ENCODE measurements around the gene ALKBH6.
"Not testable (repeated sequence)": the region's sequence is repeated elsewhere in the genome, so short reads cannot be mapped to it uniquely, and the experiment has no call there.

Gene ALKBH6

GRCh38 chr19:35993923-35994598, 20.0 kb downstream of the ALKBH6 start:
- no peak for DNase-seq (ENCODE audit: low read depth in 2 of 3, low spot score in 1 of 3)

- no peak for DNase-seq (ENCODE audit: low read depth in 2 of 3, low spot score in 1 of 3)
Measured at GRCh38 chr19:35992907-35993765, 20.9 kb downstream of the ALKBH6 start.

- no peak for DNase-seq (ENCODE audit: low read depth in 2 of 3, low spot score in 1 of 3)
Measured at GRCh38 chr19:35991731-35992450, 22.1 kb downstream of the ALKBH6 start.

- DNase-seq (ENCODE audit: low read depth in 2 of 3, low spot score in 1 of 3) = no peak
Measured at GRCh38 chr19:35990771-35991730, 23.0 kb downstream of the ALKBH6 start.

DNA sequence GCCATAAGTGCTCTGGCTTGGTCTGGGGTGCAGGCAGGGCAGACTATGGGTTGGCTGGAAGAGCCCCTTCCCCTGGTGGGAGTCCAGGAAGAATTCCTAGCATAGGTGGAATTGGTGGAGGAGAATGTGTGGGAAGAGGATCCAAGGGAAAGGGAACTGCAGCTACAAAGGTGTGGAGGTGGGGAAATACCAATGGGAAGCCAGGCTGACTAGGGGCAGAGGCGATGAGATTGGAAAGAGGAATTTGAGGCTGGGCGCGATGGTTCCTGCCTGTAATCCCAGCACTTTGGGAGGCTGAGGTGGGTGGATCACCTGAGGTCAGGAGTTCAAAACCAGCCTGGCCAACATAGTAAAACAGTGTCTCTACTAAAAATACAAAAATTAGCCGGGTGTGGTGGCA, 23.9 kb downstream of the ALKBH6 start:
- no peak for DNase-seq (ENCODE audit: low read depth in 2 of 3, low spot score in 1 of 3)

DNA sequence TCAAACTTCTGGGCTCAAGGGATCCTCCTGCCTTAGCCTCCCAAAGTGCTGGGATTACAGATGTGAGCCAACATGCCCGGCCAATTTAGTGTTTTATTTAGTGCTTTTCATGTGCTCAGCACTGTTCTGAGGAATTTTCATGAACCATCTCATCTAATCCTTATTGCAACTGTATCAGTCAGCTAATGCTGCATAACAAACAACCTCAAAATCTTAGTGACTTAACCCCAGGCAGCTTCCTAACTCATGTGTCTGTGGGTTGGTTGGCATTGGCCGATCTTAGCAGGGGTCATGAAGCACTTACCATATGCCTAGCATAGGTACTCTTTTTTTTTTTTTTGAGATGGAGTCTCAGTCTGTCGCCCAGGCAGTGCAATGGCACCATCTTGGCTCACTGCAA, 25.2 kb downstream of the ALKBH6 start:
- DNase-seq (ENCODE audit: low read depth in 2 of 3, low spot score in 1 of 3) = no peak

DNA sequence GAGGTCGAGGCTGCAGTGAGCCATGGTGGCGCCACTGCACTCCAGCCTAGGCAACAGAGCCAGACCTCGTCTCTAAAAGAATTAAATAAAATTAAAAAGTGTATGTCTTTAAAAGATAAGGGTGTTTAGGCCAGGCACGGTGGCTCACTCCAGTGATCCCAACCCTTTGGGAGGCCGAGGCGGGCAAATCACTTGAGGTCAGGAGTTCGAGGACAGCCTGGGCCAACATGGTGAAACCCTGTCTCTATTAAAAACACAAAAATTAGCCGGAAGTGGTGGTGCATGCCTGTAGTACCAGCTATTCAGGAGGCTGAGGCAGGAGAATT, 26.5 kb downstream of the ALKBH6 start:
- DNase-seq (ENCODE audit: low read depth in 2 of 3, low spot score in 1 of 3) = no peak

DNA sequence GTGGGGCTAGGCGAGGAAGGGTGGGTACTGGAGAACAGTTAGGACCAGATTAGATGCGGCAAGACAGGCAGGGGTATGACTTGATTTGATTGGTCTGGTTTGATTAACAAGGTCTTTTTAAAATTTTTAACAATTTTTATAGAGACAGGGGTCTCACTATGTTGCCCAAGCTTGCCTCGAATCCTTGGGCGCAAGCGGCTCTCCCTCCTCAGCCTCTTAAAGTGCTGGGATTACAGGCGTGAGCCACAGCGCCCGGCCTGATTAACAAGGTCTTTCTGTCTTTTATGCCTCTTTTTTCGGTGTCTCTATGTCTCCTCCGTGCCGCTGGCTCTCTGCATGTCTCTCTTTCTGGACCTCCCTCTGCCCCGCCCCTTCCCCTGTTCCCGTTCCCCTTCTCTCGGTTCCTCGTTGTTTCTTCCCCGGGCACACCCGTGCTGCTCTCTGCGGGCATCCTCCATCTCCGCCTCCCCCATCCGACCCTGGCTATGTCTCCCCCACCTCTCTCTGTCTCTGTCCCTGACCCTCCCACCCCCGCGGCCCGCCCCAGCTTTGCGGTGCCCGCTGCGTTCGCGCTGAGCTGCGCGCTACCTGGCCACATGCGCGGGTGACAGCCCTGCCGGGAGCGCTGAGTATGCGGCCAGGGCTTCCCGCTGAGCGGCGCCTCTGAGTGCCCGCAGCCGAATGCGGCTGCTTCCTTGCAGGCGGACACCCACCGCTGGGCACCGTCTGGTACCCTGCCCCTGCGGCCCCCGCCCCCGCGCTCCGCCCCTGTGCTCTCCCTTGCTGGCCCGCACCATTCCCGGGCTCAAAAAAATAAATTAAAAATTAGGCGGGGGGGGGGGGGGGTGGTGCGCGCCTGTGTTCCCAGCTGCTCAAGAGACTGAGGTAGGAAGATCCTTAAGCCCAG, 27.1 kb downstream of the ALKBH6 start:
- no peak for DNase-seq (ENCODE audit: low read depth in 2 of 3, low spot score in 1 of 3)

- DNase-seq (ENCODE audit: low read depth in 2 of 3, low spot score in 1 of 3) = no peak
Measured at GRCh38 chr19:35986111-35986510, 27.9 kb downstream of the ALKBH6 start.

DNA sequence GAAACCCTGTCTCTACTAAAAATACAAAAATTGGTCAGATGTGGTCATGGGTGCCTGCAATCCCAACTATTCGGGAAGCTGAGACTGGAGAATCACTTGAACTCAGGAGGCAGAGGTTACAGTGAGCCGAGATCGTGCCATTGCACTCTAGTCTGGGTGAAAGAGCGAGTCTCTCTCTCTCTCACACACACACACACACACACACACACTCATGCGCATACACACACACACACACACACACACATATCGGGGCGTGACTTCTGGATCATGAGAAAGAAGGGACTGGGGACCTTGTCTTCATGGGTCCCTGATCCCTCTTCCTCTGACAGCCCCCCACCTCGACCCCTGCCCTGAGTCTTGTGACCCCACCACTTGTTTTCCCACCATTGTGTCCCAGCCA, 30.8 kb downstream of the ALKBH6 start:
- DNase-seq (ENCODE audit: low read depth in 2 of 3, low spot score in 1 of 3) = no peak

DNA sequence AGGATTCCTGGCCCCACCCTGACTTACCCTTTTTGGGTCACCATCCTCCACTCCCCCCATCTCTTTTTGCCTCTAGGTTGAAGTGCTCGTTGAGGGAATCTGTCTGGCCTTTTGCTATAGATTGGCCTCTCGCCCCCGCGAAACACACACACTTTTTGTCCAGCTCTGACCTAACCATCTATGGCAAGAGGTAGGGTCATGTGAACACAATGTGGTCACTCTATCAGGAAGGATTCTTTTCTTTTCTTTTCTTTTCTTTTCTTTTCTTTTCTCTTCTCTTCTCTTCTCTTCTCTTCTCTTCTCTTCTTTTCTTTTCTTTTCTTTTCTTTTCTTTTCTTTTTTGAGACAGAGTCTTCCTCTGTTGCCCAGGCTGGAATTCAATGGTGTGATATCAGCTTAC, 33.0 kb downstream of the ALKBH6 start:
- DNase-seq (ENCODE audit: low read depth in 2 of 3, low spot score in 1 of 3) = not testable (repeated sequence)

GRCh38 chr19:35978832-35979365, 35.1 kb downstream of the ALKBH6 start:
- no peak for DNase-seq (ENCODE audit: low read depth in 2 of 3, low spot score in 1 of 3)

- no peak for DNase-seq (ENCODE audit: low read depth in 2 of 3, low spot score in 1 of 3)
Measured at GRCh38 chr19:35978271-35978670, 35.7 kb downstream of the ALKBH6 start.

DNA sequence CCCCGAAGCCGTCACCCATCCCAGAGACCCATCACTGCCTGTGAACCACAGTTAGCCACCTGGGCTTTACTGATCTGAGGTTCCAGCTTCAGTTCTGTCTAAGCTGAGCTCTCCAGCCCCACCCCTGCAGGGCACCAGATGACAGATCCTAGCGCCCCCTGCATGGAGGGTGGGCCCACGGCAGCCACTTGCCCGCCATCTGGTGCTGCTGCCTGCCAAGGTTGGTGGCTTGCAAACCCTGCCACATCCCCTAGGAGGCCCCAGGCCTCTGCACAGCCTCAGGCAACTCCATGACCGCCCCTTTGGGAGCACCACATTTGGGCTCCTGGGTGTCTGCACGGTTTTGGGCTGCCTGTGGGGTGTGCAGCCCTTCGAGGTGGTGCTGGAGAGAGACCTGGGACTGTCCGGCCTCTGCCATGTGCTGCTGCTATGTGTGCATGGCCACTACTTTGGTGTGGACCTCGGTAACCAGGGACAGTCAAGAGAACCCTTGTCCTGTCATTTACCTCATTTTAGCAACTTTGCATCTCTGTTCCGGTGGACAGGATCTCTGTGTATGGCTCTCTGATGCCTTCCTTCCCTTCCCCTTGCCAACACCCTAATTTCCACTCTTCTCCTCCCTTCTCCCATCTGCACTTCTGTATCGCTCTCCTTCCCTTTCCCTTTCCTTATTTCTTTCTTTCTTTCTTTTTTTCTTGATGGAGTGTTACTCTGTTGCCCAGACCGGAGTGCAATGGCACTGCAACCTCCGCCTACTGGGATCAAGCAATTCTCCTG, 36.4 kb downstream of the ALKBH6 start:
- DNase-seq (ENCODE audit: low read depth in 2 of 3, low spot score in 1 of 3) = no peak

DNA sequence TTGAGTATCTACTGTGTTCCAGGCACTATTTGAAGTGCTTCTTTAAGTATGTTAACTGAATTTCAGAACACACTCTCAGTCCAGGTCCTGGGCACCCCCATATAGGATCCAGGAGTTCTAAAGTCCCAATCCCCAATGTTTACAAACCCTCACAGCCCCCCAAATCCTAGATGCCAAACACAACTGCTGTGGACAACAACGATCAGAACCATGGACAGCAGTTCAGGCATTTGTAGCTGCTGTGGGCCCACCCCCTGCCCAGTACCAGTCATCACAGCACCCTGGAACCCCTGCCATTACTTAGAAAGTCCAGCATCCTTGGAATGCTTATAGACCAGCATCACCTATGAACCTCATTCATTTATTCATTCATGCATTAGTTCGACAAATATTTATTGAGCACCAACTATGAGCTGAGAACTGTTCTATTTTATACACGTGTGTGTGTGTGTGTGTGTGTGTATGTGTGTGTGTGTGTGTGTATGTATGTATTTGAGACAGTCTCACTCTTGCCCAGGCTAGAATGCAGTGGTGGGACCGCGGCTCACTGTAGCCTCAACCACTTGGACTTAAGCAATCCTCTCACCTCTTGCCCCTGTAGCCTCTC, 38.3 kb downstream of the ALKBH6 start:
- no peak for DNase-seq (ENCODE audit: low read depth in 2 of 3, low spot score in 1 of 3)

GRCh38 chr19:35973487-35973886, 40.5 kb downstream of the ALKBH6 start:
- DNase-seq (ENCODE audit: low read depth in 2 of 3, low spot score in 1 of 3) = no peak

GRCh38 chr19:35966771-35967170, 47.2 kb downstream of the ALKBH6 start:
- DNase-seq (ENCODE audit: low read depth in 2 of 3, low spot score in 1 of 3) = no peak

GRCh38 chr19:35963514-35963913, 50.5 kb downstream of the ALKBH6 start:
- DNase-seq (ENCODE audit: low read depth in 2 of 3, low spot score in 1 of 3) = peak in 2 of 3 donors; percentile 21 to 48

Measured in stimulated activated CD4-positive, alpha-beta T cell treated with anti-CD3 and anti-CD28 coated beads, Interleukin-12 subunit alpha, Interleukin-12 subunit beta, amount 100 ng/mL, for 48 hours (primary cell).